Left lung (tissue), 10 donors: ENCODE results near the gene DYDC1. TPM values are rescaled to one million over a fixed set of nuclear protein-coding genes. Genes with fewer than 3 reads are reported as not detected.

Experiments used
- ATAC-seq: fragments of 200-7000 bp; cut with Tn5 transposase; one replicate; pipeline ENCODE4 v1.9.1; 2020; ENCODE audit warnings: moderate library complexity
- DNase-seq, 4 donors: peaks; one replicate each; pipeline ENCODE4 v3.0.0-alpha.2; 2013 to 2020
- H3K27ac ChIP-seq, 2 donors: fragments of 200-600 bp; sonication (generic) in 1 of 2; one replicate each; pipeline versions ENCODE4 v1.5.0 to v1.8.0; 2020 to 2021
- H3K27me3 ChIP-seq, 2 donors: fragments of 200-600 bp; sonication (generic) in 1 of 2; one replicate each; pipeline versions ENCODE4 v1.5.0 to v1.8.0; 2020 to 2021
- H3K36me3 ChIP-seq, 2 donors: fragments of 200-600 bp; sonication (generic) in 1 of 2; one replicate each; pipeline versions ENCODE4 v1.5.0 to v1.8.0; 2020 to 2021
- H3K4me1 ChIP-seq, 2 donors: fragments of 200-600 bp; one replicate each; pipeline ENCODE4 v1.8.0; 2021
- H3K4me3 ChIP-seq, 2 donors: fragments of 200-600 bp; sonication (generic) in 1 of 2; one replicate each; pipeline versions ENCODE4 v1.5.0 to v1.8.0; 2020 to 2021; ENCODE audit warnings: mild to moderate bottlenecking in 1 of 2
- H3K9me3 ChIP-seq, 2 donors: fragments of 200-600 bp; sonication (generic) in 1 of 2; one replicate each; pipeline versions ENCODE4 v1.5.0 to v1.8.0; 2020 to 2021
- CTCF ChIP-seq, 2 donors: fragments of 200-600 bp; sonication (generic) in 1 of 2; IDR thresholded peaks; one replicate each; pipeline versions ENCODE4 v1.5.0 to v1.8.0; 2021; ENCODE audit warnings: antibody characterized with exemption in 2 of 2
- intact Hi-C, 2 donors: fragments of 100-400 bp; cut with DNase I; formaldehyde crosslinking; loops; one replicate each; pipeline versions ENCODE4 v1.11.2 to v1.14.2; 2022
- polyA plus RNA-seq, 6 donors: library from polyadenylated mRNA; unstranded; fragments of 120-200 nt; gene quantifications; one replicate each; pipeline ENCODE4 v1.2.1, GENCODE V29; 2013; ENCODE audit not compliant: insufficient read length in 6 of 6
- total RNA-seq, 2 donors: library from RNA; stranded (reverse); fragmentation: NEBNext Ultra II Directional; extraction: Animal tissue kit (Norgen Biotek cat#: 25700); gene quantifications; one replicate each; pipeline ENCODE4 v1.2.1, GENCODE V29; 2021
- donor health status: DM: no; HTN: yes; CAD: no.
- donor health status: DM: no; HTN: no; CAD: no.

DYDC1 gene
- total and polyA plus RNA-seq, 8 donors, result 0.22 to 1.6 (median 0.55) TPM; not detected in 1

- intact Hi-C loops, result no loop called here
- H3K4me1 ChIP-seq, result peaks cover under 1 to 2% of the 10 kb centered on the region in 2 donors
- H3K27me3 ChIP-seq, result peaks cover 12 to 23% of the 10 kb centered on the region in 2 donors
- no peaks in the 10 kb centered on the region for H3K9me3 ChIP-seq
- no peak for DNase-seq
- ATAC-seq, result no peak
- no peak overlapping the region for H3K27ac ChIP-seq
- H3K36me3 ChIP-seq, result no peaks in the 10 kb centered on the region
- no peak for TF ChIP-seq CTCF (IDR thresholded peaks at IDR 0.05)
- no peak overlapping the region for H3K4me3 ChIP-seq
These were observed 5.3 kb downstream of the DYDC1 start for GRCh38 chr10:80351220-80351619.

- Histone ChIP-seq H3K4me3 (no peak overlapping the region), H3K36me3 (no peaks in the 10 kb centered on the region), H3K9me3 (no peaks in the 10 kb centered on the region), H3K27ac (no peak overlapping the region), H3K27me3 (peaks cover 6 to 14% of the 10 kb centered on the region in 2 donors), H3K4me1 (no peaks in the 10 kb centered on the region)
- ATAC-seq, result no peak
- DNase-seq, result no peak
- intact Hi-C loops, result no loop called here
- no peak for TF ChIP-seq CTCF (IDR thresholded peaks at IDR 0.05)
These were observed 6.3 kb downstream of the DYDC1 start for GRCh38 chr10:80350251-80350650.

GRCh38 chr10:80344912-80345311, 11.6 kb downstream of the DYDC1 start:
- TF ChIP-seq CTCF (IDR thresholded peaks at IDR 0.05), result no peak
- Histone ChIP-seq H3K27me3 (no peaks in the 10 kb centered on the region), H3K27ac (no peak overlapping the region), H3K9me3 (no peaks in the 10 kb centered on the region), H3K36me3 (no peaks in the 10 kb centered on the region), H3K4me1 (no peaks in the 10 kb centered on the region), H3K4me3 (no peak overlapping the region)
- no peak for DNase-seq
- no peak for ATAC-seq
- intact Hi-C loops, result no loop called here

- no peaks in the 10 kb centered on the region for H3K36me3 ChIP-seq
- DNase-seq, result peak in 1 of 4 donors; percentile 10
- no peak for TF ChIP-seq CTCF (IDR thresholded peaks at IDR 0.05)
- intact Hi-C loops, result no loop called here
- H3K27me3 ChIP-seq, result no peaks in the 10 kb centered on the region
- no peak overlapping the region for H3K4me3 ChIP-seq
- no peaks in the 10 kb centered on the region for H3K4me1 ChIP-seq
- no peaks in the 10 kb centered on the region for H3K9me3 ChIP-seq
- H3K27ac ChIP-seq, result no peak overlapping the region
- no peak for ATAC-seq
These were observed 12.3 kb downstream of the DYDC1 start for GRCh38 chr10:80344276-80344675.

GRCh38 chr10:80333983-80334382, 22.6 kb downstream of the DYDC1 start:
- ATAC-seq (no peak), DNase-seq (no peak)
- no peak for TF ChIP-seq CTCF (IDR thresholded peaks at IDR 0.05)
- no peak overlapping the region for H3K27ac ChIP-seq
- intact Hi-C loops, result no loop called here
- H3K9me3 ChIP-seq, result no peaks in the 10 kb centered on the region
- H3K36me3 ChIP-seq, result no peaks in the 10 kb centered on the region
- no peak overlapping the region for H3K4me3 ChIP-seq
- no peaks in the 10 kb centered on the region for H3K4me1 ChIP-seq
- peaks cover 0 to 6% of the 10 kb centered on the region in 2 donors for H3K27me3 ChIP-seq
